PC-3 (cell line): ENCODE results near the gene ELK3. TPM values are rescaled to one million over a fixed set of nuclear protein-coding genes. Genes with fewer than 3 reads are reported as not detected.

Source experiments
- ATAC-seq: fragments of 200-7000 bp; cut with Tn5 transposase; 2 replicates; pipeline ENCODE4 v1.9.1; 2020; ENCODE audit warnings: mild to moderate bottlenecking, moderate library complexity
- BruUV-seq: library from RNA; stranded (reverse); fragments of 400-500 nt; replicated peaks from 2 replicates; lab custom pipeline; 2021; lab: Mats Ljungman, UMichigan
- CTCF ChIA-PET: fragments of 300-600 bp; sonication (Branson Sonifier 250); formaldehyde crosslinking; loops from one replicate; lab custom pipeline; 2022; ENCODE audit warnings: antibody characterized with exemption; lab: Charles Lee
- POLR2A ChIA-PET: fragments of 300-600 bp; sonication (Branson Sonifier 250); formaldehyde crosslinking; loops from one replicate; lab custom pipeline; 2022; ENCODE audit warnings: antibody characterized with exemption; ENCODE audit not compliant: unreplicated experiment; lab: Charles Lee
- DNase-seq: peaks from one replicate; pipeline ENCODE4 v3.0.0-alpha.2; 2015
- H2AFZ ChIP-seq: fragments of 300-600 bp; sonication (generic); 2 replicates; pipeline ENCODE4 v1.6.0; 2016; ENCODE audit warnings: antibody characterized with exemption, low read length
- H3F3A ChIP-seq: fragments of 300-600 bp; sonication (generic); one replicate; pipeline ENCODE4 v1.6.0; 2017; ENCODE audit warnings: antibody characterized with exemption, low read length, control low read depth, mild to moderate bottlenecking; ENCODE audit not compliant: unreplicated experiment
- H3K27ac ChIP-seq: fragments of 300-600 bp; sonication (generic); 2 replicates; pipeline ENCODE4 v1.5.1; 2016; ENCODE audit warnings: mild to moderate bottlenecking, low read length
- H3K27me3 ChIP-seq: fragments of 300-600 bp; sonication (generic); 2 replicates; pipeline ENCODE4 v1.6.1; 2016; ENCODE audit warnings: low read length, mixed read lengths
- H3K36me3 ChIP-seq: fragments of 300-600 bp; sonication (generic); 2 replicates; pipeline ENCODE4 v1.6.1; 2016; ENCODE audit warnings: low read depth, mixed run types, low read length, mixed read lengths
- H3K4me1 ChIP-seq: fragments of 300-600 bp; sonication (generic); 2 replicates; pipeline ENCODE4 v1.5.1; 2016; ENCODE audit warnings: low read length; ENCODE audit not compliant: insufficient read depth
- H3K4me2 ChIP-seq: fragments of 300-600 bp; sonication (generic); 2 replicates; pipeline ENCODE4 v1.6.0; 2016; ENCODE audit warnings: low read length
- H3K4me3 ChIP-seq: fragments of 300-600 bp; sonication (generic); 2 replicates; pipeline ENCODE4 v1.5.1; 2016; ENCODE audit warnings: mild to moderate bottlenecking, low read length, mixed read lengths
- H3K79me2 ChIP-seq: fragments of 300-600 bp; sonication (generic); 2 replicates; pipeline ENCODE4 v1.6.1; 2017; ENCODE audit warnings: low read length, mixed read lengths
- H3K9ac ChIP-seq: fragments of 300-600 bp; sonication (generic); 2 replicates; pipeline ENCODE4 v1.6.0; 2016; ENCODE audit warnings: mild to moderate bottlenecking, low read length
- H3K9me2 ChIP-seq: fragments of 300-600 bp; sonication (generic); replicated peaks from 2 replicates; pipeline ENCODE4 v1.6.1; 2016; ENCODE audit warnings: mixed run types, low read length, mixed read lengths
- H3K9me3 ChIP-seq: fragments of 300-600 bp; sonication (generic); 2 replicates; pipeline ENCODE4 v1.6.1; 2016; ENCODE audit warnings: low read length, mixed read lengths
- H4K20me1 ChIP-seq: fragments of 300-600 bp; sonication (generic); 2 replicates; pipeline ENCODE4 v1.6.1; 2016; ENCODE audit warnings: low read length, mixed read lengths
- EZH2 ChIP-seq: fragments of 300-600 bp; sonication (generic); IDR thresholded peaks from one replicate; pipeline ENCODE4 v1.6.1; 2017; ENCODE audit warnings: antibody characterized with exemption, mild to moderate bottlenecking, low read length; ENCODE audit not compliant: unreplicated experiment
- EZH2phosphoT487 ChIP-seq: fragments of 300-600 bp; sonication (generic); IDR thresholded peaks from 2 replicates; pipeline ENCODE4 v1.6.1; 2018; ENCODE audit warnings: mild to moderate bottlenecking, antibody characterized with exemption, low read length, borderline replicate concordance
- intact Hi-C: fragments of 100-400 bp; cut with micrococcal nuclease; formaldehyde crosslinking; loops from 2 replicates; pipeline ENCODE4 v1.9.0; 2023
- total RNA-seq: library from RNA; depleted of rRNA; stranded (reverse); fragments of >200 nt; gene quantifications from 2 replicates; pipeline ENCODE4 v1.2.3, GENCODE V29; 2014
- TF ChIP-seq, protein P1 (sequence below): fragments of 300-600 bp; sonication (generic); conservative IDR thresholded peaks from 2 replicates; pipeline ENCODE4 v1.5.1; 2017; ENCODE audit warnings: antibody characterized with exemption, low read depth, mild to moderate bottlenecking, low read length

Gene ELK3
- total RNA-seq, 1 experiment from 2014 or later: 16.2 TPM

GRCh38 chr12:96274331-96274730, 80.2 kb downstream of the ELK3 start:
- Histone ChIP-seq H3K27ac (no peak overlapping the region), H3F3A (no peaks in the 10 kb centered on the region), H3K27me3 (no peaks in the 10 kb centered on the region), H4K20me1 (no peaks in the 10 kb centered on the region), H3K4me1 (no peaks in the 10 kb centered on the region), H3K9me2 (no peaks in the 10 kb centered on the region), H2AFZ (no peak overlapping the region), H3K4me3 (no peak overlapping the region), H3K36me3 (peaks cover 12% of the 10 kb centered on the region), H3K4me2 (no peak overlapping the region), H3K9me3 (no peaks in the 10 kb centered on the region), H3K9ac (no peak overlapping the region), H3K79me2 (no peaks in the 10 kb centered on the region)
- POLR2A ChIA-PET: no interaction called here
- no TSS peak for BruUV-seq
- CTCF ChIA-PET: no interaction called here
- DNase-seq: no peak
- ATAC-seq: no peak
- intact Hi-C loops: no loop called here
- TF ChIP-seq EZH2: no peak
- TF ChIP-seq, protein P1, sequence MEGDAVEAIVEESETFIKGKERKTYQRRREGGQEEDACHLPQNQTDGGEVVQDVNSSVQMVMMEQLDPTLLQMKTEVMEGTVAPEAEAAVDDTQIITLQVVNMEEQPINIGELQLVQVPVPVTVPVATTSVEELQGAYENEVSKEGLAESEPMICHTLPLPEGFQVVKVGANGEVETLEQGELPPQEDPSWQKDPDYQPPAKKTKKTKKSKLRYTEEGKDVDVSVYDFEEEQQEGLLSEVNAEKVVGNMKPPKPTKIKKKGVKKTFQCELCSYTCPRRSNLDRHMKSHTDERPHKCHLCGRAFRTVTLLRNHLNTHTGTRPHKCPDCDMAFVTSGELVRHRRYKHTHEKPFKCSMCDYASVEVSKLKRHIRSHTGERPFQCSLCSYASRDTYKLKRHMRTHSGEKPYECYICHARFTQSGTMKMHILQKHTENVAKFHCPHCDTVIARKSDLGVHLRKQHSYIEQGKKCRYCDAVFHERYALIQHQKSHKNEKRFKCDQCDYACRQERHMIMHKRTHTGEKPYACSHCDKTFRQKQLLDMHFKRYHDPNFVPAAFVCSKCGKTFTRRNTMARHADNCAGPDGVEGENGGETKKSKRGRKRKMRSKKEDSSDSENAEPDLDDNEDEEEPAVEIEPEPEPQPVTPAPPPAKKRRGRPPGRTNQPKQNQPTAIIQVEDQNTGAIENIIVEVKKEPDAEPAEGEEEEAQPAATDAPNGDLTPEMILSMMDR: no peak
- TF ChIP-seq EZH2phosphoT487: no peak

DNA sequence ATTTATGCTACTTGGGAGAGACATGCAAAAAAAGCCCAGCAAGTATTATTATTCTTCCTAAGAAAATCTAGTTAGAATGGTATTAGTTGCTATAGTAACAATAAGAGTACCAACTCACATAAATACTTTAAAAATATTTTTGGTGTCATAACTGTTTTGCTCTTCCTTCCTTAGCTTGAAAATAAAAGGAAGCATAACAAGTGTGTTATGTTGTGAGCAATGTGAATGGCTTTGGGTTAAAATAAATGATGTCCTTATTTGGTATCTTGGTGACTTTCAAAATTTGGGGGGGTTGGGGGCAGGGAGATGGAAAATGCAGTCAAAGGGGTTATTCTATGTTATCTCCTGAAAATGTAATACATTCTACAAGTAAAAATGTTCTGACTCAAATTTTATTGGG, 91.0 kb downstream of the ELK3 start:
- no peak overlapping the region for H2AFZ ChIP-seq
- no peak overlapping the region for H3K27ac ChIP-seq
- intact Hi-C loops: no loop called here
- H3K9ac ChIP-seq: no peak overlapping the region
- peaks cover 30% of the 10 kb centered on the region for H3K36me3 ChIP-seq
- H3K4me2 ChIP-seq: no peak overlapping the region
- ATAC-seq (no peak), DNase-seq (no peak)
- no peaks in the 10 kb centered on the region for H3K9me3 ChIP-seq
- TF ChIP-seq EZH2: no peak
- TF ChIP-seq, protein P1: no peak
- no peak for TF ChIP-seq EZH2phosphoT487
- no peaks in the 10 kb centered on the region for H3K9me2 ChIP-seq
- no peaks in the 10 kb centered on the region for H4K20me1 ChIP-seq
- no peaks in the 10 kb centered on the region for H3K79me2 ChIP-seq
- H3F3A ChIP-seq: no peaks in the 10 kb centered on the region
- CTCF ChIA-PET: no interaction called here
- H3K4me1 ChIP-seq: no peaks in the 10 kb centered on the region
- H3K27me3 ChIP-seq: no peaks in the 10 kb centered on the region
- POLR2A ChIA-PET: no interaction called here
- no peak overlapping the region for H3K4me3 ChIP-seq
- no TSS peak for BruUV-seq

GRCh38 chr12:96289067-96289466, 94.9 kb downstream of the ELK3 start:
- no peaks in the 10 kb centered on the region for H3K27me3 ChIP-seq
- no peak overlapping the region for H3K4me2 ChIP-seq
- no peak overlapping the region for H3K27ac ChIP-seq
- no peak overlapping the region for H2AFZ ChIP-seq
- no peak for ATAC-seq
- H3K9me3 ChIP-seq: no peaks in the 10 kb centered on the region
- H3F3A ChIP-seq: no peaks in the 10 kb centered on the region
- no peaks in the 10 kb centered on the region for H4K20me1 ChIP-seq
- H3K9me2 ChIP-seq: no peaks in the 10 kb centered on the region
- no peaks in the 10 kb centered on the region for H3K79me2 ChIP-seq
- peaks cover 34% of the 10 kb centered on the region for H3K36me3 ChIP-seq
- no peak for DNase-seq
- no TSS peak for BruUV-seq
- TF ChIP-seq, protein P1: no peak
- TF ChIP-seq EZH2 (no peak), EZH2phosphoT487 (no peak)
- ChIA-PET CTCF (no interaction called here), POLR2A (no interaction called here)
- intact Hi-C loops: no loop called here
- no peak overlapping the region for H3K9ac ChIP-seq
- no peak overlapping the region for H3K4me3 ChIP-seq
- no peaks in the 10 kb centered on the region for H3K4me1 ChIP-seq
